ENCODE data around the gene TRIM50. TPM values are rescaled to one million over a fixed set of nuclear protein-coding genes. Genes with fewer than 3 reads are reported as not detected.

Gene TRIM50
- total RNA-seq, 4 donors from 2014 or later: not detected

DNA sequence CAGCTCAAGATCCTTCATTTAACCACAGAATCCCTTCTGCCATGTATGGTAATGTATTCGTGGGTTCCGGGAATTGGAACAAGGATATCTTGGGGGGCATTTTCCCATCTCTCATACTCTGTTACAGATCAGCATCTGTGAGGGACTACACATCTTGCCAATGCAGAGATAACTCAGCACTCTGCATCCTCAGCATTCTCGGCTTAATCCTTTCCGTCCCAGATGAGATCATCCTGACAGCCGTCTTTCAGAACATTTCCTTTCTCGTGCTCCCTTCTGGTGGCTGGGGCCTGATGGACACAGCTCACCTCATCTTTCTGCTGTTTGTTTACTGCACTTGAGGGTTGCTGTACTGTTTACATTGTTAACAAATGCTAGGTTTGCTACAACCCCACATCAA, 25.4 kb upstream of the TRIM50 start:
- no peak for DNase-seq
- Histone ChIP-seq H3K4me1 (peaks cover 0 to 7% (median 4%) of the 10 kb centered on the region in 4 donors), H3K27me3 (peaks cover 5% of the 10 kb centered on the region), H3K9me3 (no peaks in the 10 kb centered on the region), H3K27ac (no peak overlapping the region), H3K4me3 (no peak overlapping the region), H3K36me3 (no peaks in the 10 kb centered on the region)
- 84 to 95% methylated on average over 3 to 6 of the region's 6 CpGs for WGBS, 2 donors (ENCODE audit: low coverage in 1 of 2)
- in situ Hi-C loops (cut with MboI; ENCODE audit: low pct_ligation_motif_present in 1 of 4, low pct_unique_long_range_greater_than_20kb in 1 of 4, low sequenced_read_pairs in 3 of 4) (no loop called here), intact Hi-C loops (cut with DNase I; ENCODE audit: low total_unique reads) (no loop called here)
- TF ChIP-seq POLR2AphosphoS5 (IDR thresholded peaks at IDR 0.05): no peak
- TF ChIP-seq, protein P1, sequence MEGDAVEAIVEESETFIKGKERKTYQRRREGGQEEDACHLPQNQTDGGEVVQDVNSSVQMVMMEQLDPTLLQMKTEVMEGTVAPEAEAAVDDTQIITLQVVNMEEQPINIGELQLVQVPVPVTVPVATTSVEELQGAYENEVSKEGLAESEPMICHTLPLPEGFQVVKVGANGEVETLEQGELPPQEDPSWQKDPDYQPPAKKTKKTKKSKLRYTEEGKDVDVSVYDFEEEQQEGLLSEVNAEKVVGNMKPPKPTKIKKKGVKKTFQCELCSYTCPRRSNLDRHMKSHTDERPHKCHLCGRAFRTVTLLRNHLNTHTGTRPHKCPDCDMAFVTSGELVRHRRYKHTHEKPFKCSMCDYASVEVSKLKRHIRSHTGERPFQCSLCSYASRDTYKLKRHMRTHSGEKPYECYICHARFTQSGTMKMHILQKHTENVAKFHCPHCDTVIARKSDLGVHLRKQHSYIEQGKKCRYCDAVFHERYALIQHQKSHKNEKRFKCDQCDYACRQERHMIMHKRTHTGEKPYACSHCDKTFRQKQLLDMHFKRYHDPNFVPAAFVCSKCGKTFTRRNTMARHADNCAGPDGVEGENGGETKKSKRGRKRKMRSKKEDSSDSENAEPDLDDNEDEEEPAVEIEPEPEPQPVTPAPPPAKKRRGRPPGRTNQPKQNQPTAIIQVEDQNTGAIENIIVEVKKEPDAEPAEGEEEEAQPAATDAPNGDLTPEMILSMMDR (IDR thresholded peaks at IDR 0.05): no peak
- TF ChIP-seq EP300 (IDR thresholded peaks at IDR 0.05; ENCODE audit: low read depth): no peak
- no peak for TF ChIP-seq POLR2A (IDR thresholded peaks at IDR 0.05)

DNA sequence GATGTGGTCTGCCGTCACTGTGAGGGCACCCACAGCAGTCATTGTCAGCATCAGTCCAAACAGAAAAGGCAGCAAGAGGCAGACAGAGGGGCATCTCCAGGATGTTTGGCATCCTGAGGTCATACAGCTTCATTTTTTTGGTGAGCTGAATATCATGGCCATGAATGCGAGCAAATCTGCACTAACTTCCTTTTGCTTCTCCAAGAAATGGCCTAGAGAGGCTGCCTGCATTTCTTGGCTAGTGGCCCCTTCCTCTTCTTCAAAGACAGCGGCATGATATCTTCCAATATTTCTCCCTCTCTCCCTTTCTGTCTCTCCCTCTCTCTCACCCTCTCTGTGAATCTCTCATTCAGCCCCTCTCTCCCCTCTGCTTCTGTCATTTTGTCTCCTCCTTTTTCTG, 24.9 kb upstream of the TRIM50 start:
- peaks cover 5% of the 10 kb centered on the region for H3K27me3 ChIP-seq
- TF ChIP-seq, protein P1 (IDR thresholded peaks at IDR 0.05): no peak
- TF ChIP-seq POLR2A (IDR thresholded peaks at IDR 0.05) (no peak), POLR2AphosphoS5 (IDR thresholded peaks at IDR 0.05) (no peak), EP300 (IDR thresholded peaks at IDR 0.05; ENCODE audit: low read depth) (no peak)
- DNase-seq: no peak
- intact Hi-C loops (cut with DNase I; ENCODE audit: low total_unique reads) (no loop called here), in situ Hi-C loops (cut with MboI; ENCODE audit: low pct_ligation_motif_present in 1 of 4, low pct_unique_long_range_greater_than_20kb in 1 of 4, low sequenced_read_pairs in 3 of 4) (no loop called here)
- H3K9me3 ChIP-seq: no peaks in the 10 kb centered on the region
- no peaks in the 10 kb centered on the region for H3K36me3 ChIP-seq
- H3K27ac ChIP-seq: no peak overlapping the region
- H3K4me3 ChIP-seq: no peak overlapping the region
- WGBS, 2 donors (ENCODE audit: low coverage in 1 of 2): 75 to 100% methylated on average over 1 to 3 of the region's 3 CpGs
- peaks cover 0 to 3% (median under 1%) of the 10 kb centered on the region in 4 donors for H3K4me1 ChIP-seq

DNA sequence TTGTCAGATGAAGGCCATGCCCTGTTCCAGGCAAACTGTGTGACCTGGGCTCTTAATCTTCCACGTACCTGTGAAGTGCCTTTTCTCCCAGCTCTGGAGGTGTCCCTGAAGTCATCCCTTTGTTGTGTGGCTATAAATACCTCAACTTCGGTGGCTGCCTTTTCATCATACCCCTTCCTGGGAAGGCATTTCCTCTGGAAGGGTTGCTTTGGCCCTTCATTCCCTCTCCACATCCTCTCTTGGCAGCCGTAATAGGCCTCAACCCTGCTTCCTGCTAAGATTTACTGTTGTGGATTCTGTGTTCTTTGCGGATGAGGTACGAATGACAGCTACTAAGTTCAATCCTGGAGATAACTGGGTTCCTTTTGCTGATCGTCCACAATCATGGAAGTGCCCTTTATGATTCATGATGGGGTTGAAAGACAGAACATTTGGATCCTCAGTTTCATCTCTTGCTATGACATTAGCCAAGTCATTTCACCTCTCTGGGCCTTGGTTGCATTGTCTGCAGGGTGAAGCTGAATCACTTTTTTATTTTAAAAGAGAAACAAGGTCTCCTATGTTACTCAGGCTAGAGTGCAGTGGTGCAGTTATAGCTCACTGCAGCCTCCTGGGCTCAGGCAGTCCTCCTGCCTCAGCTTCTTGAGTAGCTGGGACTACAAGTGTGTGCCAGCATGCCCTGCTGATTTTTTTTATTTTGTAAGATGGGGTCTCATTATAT, 23.7 kb upstream of the TRIM50 start:
- DNase-seq: no peak
- no peak overlapping the region for H3K4me3 ChIP-seq
- in situ Hi-C loops (cut with MboI; ENCODE audit: low pct_ligation_motif_present in 1 of 4, low pct_unique_long_range_greater_than_20kb in 1 of 4, low sequenced_read_pairs in 3 of 4): no loop called here
- H3K27me3 ChIP-seq: no peaks in the 10 kb centered on the region
- H3K9me3 ChIP-seq: no peaks in the 10 kb centered on the region
- no peak overlapping the region for H3K27ac ChIP-seq
- 72 to 78% methylated on average over 1 to 6 of the region's 6 CpGs for WGBS, 2 donors (ENCODE audit: low coverage in 1 of 2)
- H3K36me3 ChIP-seq: no peaks in the 10 kb centered on the region
- H3K4me1 ChIP-seq: no peaks in the 10 kb centered on the region
- intact Hi-C loops (cut with DNase I; ENCODE audit: low total_unique reads): no loop called here
- TF ChIP-seq POLR2A (IDR thresholded peaks at IDR 0.05): no peak
- TF ChIP-seq POLR2AphosphoS5 (IDR thresholded peaks at IDR 0.05): no peak
- TF ChIP-seq, protein P1 (IDR thresholded peaks at IDR 0.05): no peak

- intact Hi-C loops (cut with DNase I; ENCODE audit: low total_unique reads) (no loop called here), in situ Hi-C loops (cut with MboI; ENCODE audit: low pct_ligation_motif_present in 1 of 4, low pct_unique_long_range_greater_than_20kb in 1 of 4, low sequenced_read_pairs in 3 of 4) (no loop called here)
- H3K27ac ChIP-seq: no peak overlapping the region
- H3K27me3 ChIP-seq: no peaks in the 10 kb centered on the region
- no peaks in the 10 kb centered on the region for H3K36me3 ChIP-seq
- no peak for DNase-seq
- H3K4me3 ChIP-seq: no peak overlapping the region
- TF ChIP-seq EP300 (IDR thresholded peaks at IDR 0.05; ENCODE audit: low read depth) (no peak), POLR2A (IDR thresholded peaks at IDR 0.05) (no peak), POLR2AphosphoS5 (IDR thresholded peaks at IDR 0.05) (no peak)
- TF ChIP-seq, protein P1 (IDR thresholded peaks at IDR 0.05): no peak
- no peaks in the 10 kb centered on the region for H3K4me1 ChIP-seq
- no peaks in the 10 kb centered on the region for H3K9me3 ChIP-seq
- WGBS, 2 donors (ENCODE audit: low coverage in 1 of 2): 66 to 90% methylated on average over 2 to 12 of the region's 12 CpGs
These were observed 22.6 kb upstream of the TRIM50 start for GRCh38 chr7:73350306-73351068.
